AG04450 (cell line): Measurements from ENCODE around the gene WDFY4. TPM values are rescaled to one million over a fixed set of nuclear protein-coding genes. Genes with fewer than 3 reads are reported as not detected.

Source experiments
- CTCF ChIA-PET: fragments of 300-600, 350-600 bp; formaldehyde crosslinking; extraction: SDS; loops from one replicate; lab custom pipeline; 2022; ENCODE audit warnings: antibody characterized with exemption, inconsistent platforms; lab: Charles Lee
- POLR2A ChIA-PET: fragments of 350-600 bp; formaldehyde crosslinking; extraction: SDS; loops from one replicate; lab custom pipeline; 2021; ENCODE audit warnings: antibody characterized with exemption, inconsistent platforms; lab: Yijun Ruan, JAX
- DNase-seq: peaks from one replicate; pipeline ENCODE4 v3.0.0-alpha.2; 2011; ENCODE audit warnings: low read depth, low spot score
- H3K27ac ChIP-seq: one replicate; pipeline ENCODE4 v1.5.1; 2012; ENCODE audit warnings: low read depth, low read length, control low read depth
- H3K27me3 ChIP-seq: one replicate; pipeline ENCODE4 v1.6.0; 2012; ENCODE audit warnings: low read length; ENCODE audit not compliant: control insufficient read depth, insufficient read depth
- H3K4me3 ChIP-seq: 2 replicates; pipeline ENCODE4 v1.5.1; 2011; ENCODE audit warnings: mild to moderate bottlenecking, low read depth, low read length, control low read depth
- H3K9me3 ChIP-seq: 2 replicates; pipeline ENCODE4 v1.5.1; 2012; ENCODE audit warnings: low read length; ENCODE audit not compliant: control insufficient read depth, insufficient read depth
- polyA plus RNA-seq: library from polyadenylated mRNA; depleted of rRNA; stranded (reverse); fragments of >200 nt; gene quantifications from 2 replicates; pipeline ENCODE4 v1.2.3, GENCODE V29; 2011
- TF ChIP-seq, protein P1 (sequence below): IDR thresholded peaks from 2 replicates; pipeline ENCODE4 v1.5.1; 2011; ENCODE audit warnings: low read depth, low read length, control low read depth, inconsistent platforms

Gene WDFY4
- polyA plus RNA-seq, 1 experiment, result not detected

DNA sequence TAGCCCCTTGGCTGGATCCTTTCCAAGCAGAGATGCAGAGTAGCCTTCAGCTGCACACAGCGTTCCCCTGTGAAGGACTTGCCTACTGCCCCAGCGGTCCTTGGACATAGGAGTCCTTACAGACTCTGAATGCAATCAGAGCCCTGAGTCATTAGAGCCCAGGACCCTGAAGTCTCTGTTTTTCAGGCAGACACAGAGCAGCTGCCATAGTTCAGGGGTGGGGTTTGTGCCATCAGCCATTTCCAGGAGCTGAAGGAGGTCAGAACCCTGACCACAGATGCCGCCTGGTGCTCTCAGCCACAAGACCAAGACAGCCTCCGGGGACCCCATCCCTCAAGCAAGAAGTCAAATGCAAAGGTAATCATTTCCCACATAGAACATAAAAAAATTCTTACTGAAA, 32.8 kb upstream of the WDFY4 start:
- TF ChIP-seq, protein P1, sequence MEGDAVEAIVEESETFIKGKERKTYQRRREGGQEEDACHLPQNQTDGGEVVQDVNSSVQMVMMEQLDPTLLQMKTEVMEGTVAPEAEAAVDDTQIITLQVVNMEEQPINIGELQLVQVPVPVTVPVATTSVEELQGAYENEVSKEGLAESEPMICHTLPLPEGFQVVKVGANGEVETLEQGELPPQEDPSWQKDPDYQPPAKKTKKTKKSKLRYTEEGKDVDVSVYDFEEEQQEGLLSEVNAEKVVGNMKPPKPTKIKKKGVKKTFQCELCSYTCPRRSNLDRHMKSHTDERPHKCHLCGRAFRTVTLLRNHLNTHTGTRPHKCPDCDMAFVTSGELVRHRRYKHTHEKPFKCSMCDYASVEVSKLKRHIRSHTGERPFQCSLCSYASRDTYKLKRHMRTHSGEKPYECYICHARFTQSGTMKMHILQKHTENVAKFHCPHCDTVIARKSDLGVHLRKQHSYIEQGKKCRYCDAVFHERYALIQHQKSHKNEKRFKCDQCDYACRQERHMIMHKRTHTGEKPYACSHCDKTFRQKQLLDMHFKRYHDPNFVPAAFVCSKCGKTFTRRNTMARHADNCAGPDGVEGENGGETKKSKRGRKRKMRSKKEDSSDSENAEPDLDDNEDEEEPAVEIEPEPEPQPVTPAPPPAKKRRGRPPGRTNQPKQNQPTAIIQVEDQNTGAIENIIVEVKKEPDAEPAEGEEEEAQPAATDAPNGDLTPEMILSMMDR, result no peak
- DNase-seq, result no peak
- POLR2A ChIA-PET, result no interaction called here
- CTCF ChIA-PET, result interaction anchor here (1.0 to 1.1 kb wide), 2 partner anchors 100 to 288 kb away, joined by 3 to 4 read pairs; no protein-coding TSS in a partner anchor
- Histone ChIP-seq H3K27ac (no peak overlapping the region), H3K4me3 (no peak overlapping the region), H3K9me3 (no peaks in the 10 kb centered on the region), H3K27me3 (no peaks in the 10 kb centered on the region)

DNA sequence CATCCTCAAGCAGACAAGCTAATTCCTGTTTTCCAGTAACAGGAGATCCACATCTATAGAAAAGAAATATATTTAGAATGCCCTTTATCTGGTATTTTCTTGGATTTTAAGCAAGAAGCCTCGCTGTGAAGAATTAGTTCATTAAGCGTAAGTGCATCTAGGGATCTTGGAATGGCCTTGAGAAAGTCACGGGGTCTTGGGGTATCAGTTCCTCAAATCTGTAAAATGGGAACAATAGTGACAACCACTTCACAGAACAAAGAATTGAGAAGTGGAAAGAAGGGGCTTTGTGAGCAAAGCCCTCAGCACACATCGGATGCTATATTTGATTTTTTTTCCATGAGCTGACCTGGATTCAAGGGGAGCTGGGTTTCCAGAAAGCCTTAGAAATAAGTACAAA, 32.3 kb upstream of the WDFY4 start:
- ChIA-PET POLR2A (no interaction called here), CTCF (interaction anchor here (1.0 to 1.1 kb wide), 2 partner anchors 100 to 288 kb away, joined by 3 to 4 read pairs; no protein-coding TSS in a partner anchor)
- no peak for DNase-seq
- Histone ChIP-seq H3K4me3 (no peak overlapping the region), H3K27me3 (no peaks in the 10 kb centered on the region), H3K27ac (no peak overlapping the region), H3K9me3 (no peaks in the 10 kb centered on the region)
- TF ChIP-seq, protein P1, result no peak

DNA sequence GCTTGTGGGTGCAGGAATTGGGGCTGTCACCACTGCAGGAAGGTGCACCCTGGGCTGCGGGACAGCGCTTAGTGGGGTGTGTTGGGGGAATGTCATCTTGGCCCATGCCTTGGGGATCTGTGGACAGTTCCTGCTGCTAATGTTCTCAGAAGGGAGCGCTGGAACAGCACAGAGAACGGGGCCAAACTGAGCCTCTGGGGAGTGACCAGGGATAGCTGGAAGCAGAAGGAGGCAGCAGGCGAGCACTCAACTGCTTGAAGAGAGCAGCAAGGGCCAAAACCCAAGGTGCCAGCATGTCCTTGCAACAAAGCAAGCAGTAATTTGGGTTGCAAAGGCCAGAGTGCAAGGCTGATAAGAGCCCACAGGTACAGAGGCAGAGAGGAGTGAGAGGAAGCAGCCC, 31.3 kb upstream of the WDFY4 start:
- TF ChIP-seq, protein P1, result no peak
- H3K27me3 ChIP-seq, result no peaks in the 10 kb centered on the region
- ChIA-PET CTCF (interaction anchor here (0.7 kb wide), 1 partner anchor 345 kb away, joined by 3 read pairs; no protein-coding TSS in a partner anchor), POLR2A (no interaction called here)
- no peaks in the 10 kb centered on the region for H3K9me3 ChIP-seq
- H3K27ac ChIP-seq, result no peak overlapping the region
- no peak overlapping the region for H3K4me3 ChIP-seq
- no peak for DNase-seq

DNA sequence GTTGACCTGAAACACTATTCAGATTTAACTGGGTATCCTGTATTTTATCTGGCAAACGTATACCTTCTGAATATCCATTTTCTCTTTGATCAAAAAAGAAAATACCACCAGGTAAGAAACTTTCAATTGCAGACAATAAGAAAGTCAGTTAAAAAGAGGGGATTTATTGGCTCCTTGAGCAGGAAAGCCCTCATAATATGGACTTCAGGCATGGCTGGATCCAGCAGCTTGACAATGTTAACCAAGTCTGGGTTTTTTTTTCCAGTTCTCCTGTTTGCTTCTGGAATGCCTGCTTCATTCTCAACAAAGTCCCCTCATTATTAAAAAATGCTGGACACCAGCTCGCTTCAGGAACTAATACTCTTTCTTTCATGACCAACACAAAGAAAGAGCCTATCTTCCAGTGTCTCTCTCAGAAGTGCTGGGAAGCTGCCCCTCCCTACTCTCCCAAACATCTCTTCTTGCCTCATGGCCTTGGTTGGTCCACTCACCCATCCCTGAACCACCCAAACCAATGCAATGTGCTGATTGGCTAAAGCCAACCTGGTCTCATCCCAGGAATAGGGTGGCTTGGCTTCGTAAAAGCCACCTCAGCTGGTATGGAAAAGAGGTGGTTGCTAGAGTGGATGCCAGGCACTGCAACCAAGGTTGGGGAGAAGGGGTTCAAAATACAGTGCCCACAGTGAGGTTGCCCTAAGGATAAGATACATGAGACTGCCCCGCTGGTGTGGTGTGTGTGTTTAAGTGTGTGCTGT, 30.6 kb upstream of the WDFY4 start:
- DNase-seq, result no peak
- H3K27ac ChIP-seq, result no peak overlapping the region
- no peaks in the 10 kb centered on the region for H3K9me3 ChIP-seq
- ChIA-PET CTCF (interaction anchor here (0.7 to 5.9 kb wide), 5 partner anchors 19 to 346 kb away, joined by 3 to 668 read pairs (median 117); no protein-coding TSS in a partner anchor), POLR2A (no interaction called here)
- no peak overlapping the region for H3K4me3 ChIP-seq
- TF ChIP-seq, protein P1, result no peak
- no peaks in the 10 kb centered on the region for H3K27me3 ChIP-seq
